ENCODE data around the gene RGMA.

RGMA gene

GRCh38 chr15:93093765-93094164 is 4.8 kb upstream of the RGMA start:
- TF ChIP-seq, protein P1, sequence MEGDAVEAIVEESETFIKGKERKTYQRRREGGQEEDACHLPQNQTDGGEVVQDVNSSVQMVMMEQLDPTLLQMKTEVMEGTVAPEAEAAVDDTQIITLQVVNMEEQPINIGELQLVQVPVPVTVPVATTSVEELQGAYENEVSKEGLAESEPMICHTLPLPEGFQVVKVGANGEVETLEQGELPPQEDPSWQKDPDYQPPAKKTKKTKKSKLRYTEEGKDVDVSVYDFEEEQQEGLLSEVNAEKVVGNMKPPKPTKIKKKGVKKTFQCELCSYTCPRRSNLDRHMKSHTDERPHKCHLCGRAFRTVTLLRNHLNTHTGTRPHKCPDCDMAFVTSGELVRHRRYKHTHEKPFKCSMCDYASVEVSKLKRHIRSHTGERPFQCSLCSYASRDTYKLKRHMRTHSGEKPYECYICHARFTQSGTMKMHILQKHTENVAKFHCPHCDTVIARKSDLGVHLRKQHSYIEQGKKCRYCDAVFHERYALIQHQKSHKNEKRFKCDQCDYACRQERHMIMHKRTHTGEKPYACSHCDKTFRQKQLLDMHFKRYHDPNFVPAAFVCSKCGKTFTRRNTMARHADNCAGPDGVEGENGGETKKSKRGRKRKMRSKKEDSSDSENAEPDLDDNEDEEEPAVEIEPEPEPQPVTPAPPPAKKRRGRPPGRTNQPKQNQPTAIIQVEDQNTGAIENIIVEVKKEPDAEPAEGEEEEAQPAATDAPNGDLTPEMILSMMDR (conservative IDR thresholded peaks at IDR 0.05; ENCODE audit: low read depth, low read length), result no peak
- no peak overlapping the region for H3K4me3 ChIP-seq (ENCODE audit: low read length)
- DNase-seq (ENCODE audit: low read depth), result no peak

DNA sequence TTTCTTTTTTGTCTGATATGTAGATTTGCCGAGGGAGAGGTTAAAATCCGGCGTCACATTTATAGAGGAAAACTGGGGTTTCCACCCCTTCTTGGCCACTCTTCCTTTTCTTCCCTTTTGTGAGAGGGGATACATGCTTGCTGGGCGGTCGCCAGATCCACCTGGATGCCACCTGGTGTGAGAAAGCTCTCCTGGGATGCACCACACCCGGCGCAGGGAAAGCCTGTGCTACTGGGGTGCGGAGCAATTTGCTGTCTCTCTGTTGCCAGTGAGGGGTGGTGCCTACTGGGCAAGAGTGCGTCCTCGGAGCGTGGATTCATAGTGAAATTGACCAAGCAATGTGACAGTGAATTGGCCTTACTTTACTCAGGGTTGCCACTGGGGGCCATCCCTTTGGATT is 2.5 kb upstream of the RGMA start:
- no peak overlapping the region for H3K4me3 ChIP-seq (ENCODE audit: low read length)
- DNase-seq (ENCODE audit: low read depth), result no peak

DNA sequence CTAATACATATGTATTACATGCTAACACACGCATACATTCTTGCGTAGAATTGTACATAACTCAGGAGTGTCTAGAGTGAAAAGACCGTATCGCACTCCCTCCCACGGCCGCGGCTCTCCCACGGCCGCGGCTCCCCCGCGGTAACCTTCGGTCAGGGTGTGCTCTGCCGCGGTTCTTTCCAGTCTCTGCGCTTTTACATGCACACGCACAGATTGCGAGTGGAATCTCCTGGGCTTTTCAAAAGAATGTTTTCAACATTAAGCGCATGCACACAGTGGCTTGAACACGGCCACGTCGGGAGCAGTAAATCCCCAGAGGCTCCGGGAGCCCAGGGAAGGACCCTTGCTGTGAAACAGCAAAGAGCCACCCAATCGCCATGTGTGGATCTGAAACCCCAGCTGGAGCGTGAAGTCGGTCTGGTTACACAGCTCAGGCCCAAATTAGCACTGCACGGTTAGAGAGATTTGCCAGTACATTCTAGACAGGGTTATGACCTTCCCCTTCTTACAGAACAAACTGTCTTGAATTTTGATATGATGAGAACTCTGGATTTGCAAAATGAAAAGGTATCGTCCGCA is 805 bp upstream of the RGMA start:
- TF ChIP-seq, protein P1 (conservative IDR thresholded peaks at IDR 0.05; ENCODE audit: low read depth, low read length), result no peak
- no peak for DNase-seq (ENCODE audit: low read depth)

More for the DNA sequence above, 2.5 kb upstream of the RGMA start:
- TF ChIP-seq, protein P1 (conservative IDR thresholded peaks at IDR 0.05; ENCODE audit: low read depth, low read length), result no peak

DNA sequence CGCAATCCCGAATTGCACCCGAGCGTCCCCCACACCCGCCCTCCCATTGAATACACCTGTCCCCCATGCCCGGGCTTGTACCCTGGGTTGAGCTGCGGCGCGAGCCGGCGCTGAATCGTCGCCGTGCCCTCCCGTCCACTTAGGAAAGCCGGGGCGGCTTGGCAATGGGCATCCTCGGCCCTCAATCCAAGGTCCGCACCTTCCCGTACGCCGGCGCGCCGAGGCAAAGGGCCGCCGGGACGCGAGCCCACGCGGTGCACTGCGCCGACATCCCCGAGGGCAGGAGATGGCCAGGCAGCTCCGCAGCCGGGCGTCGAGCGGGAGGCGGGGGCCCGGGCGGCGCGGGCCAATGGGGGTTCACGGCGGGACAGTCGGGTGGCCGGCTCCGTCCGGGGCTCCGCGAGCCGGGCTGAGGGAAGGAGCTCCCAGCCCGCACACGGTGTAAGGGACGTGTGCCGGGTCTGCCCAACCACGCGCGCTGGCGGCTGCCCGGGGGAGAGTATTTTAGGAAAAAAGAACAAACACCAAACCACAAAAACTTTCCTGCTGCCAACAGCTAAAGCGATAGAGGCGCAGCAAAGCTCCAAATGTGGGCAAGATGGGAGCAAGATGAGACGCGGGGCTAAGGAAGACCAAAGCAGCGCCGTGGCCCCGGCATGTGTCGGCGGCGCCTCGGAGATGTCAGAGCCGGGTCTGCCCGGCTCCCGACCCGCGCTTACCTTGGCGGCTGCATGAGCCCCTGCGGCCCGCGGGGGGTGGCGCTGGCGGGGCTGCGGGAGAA is 621 bp downstream of the RGMA start:
- no peak for DNase-seq (ENCODE audit: low read depth)
- H3K4me3 ChIP-seq (ENCODE audit: low read length), result peak overlapping the region; percentile 37
- TF ChIP-seq, protein P1 (conservative IDR thresholded peaks at IDR 0.05; ENCODE audit: low read depth, low read length), result no peak

More for the DNA sequence above, 805 bp upstream of the RGMA start:
- peak overlapping the region; percentile 26 for H3K4me3 ChIP-seq (ENCODE audit: low read length)

- TF ChIP-seq, protein P1 (conservative IDR thresholded peaks at IDR 0.05; ENCODE audit: low read depth, low read length), result peak; percentile 94
- H3K4me3 ChIP-seq (ENCODE audit: low read length), result peak overlapping the region; percentile 31
- no peak for DNase-seq (ENCODE audit: low read depth)
Measured at GRCh38 chr15:93087825-93088199, 1.2 kb downstream of the RGMA start.

- H3K4me3 ChIP-seq (ENCODE audit: low read length), result no peak overlapping the region
- no peak for DNase-seq (ENCODE audit: low read depth)
- TF ChIP-seq, protein P1 (conservative IDR thresholded peaks at IDR 0.05; ENCODE audit: low read depth, low read length), result no peak
Measured at GRCh38 chr15:93086791-93087190, 2.2 kb downstream of the RGMA start.

DNA sequence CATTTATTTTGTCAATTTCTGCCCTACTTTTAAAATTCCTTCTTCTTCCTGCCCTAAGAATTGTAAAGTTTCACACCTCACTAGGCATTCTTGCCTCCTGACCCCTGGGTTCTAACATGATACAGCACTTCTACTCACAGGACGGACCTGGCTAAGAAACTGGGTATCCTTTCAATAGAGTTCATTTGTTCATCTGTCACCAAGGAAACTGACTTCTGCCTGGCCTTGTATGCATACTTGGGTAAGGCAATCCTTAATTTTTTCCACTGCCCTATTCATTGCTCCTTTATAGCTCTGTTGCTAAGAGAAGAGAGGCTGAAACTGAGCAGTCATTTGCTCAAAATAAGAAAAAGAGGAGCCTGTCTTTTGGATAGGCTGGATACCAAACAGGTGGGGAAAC is 3.3 kb downstream of the RGMA start:
- no peak for DNase-seq (ENCODE audit: low read depth)
- no peak overlapping the region for H3K4me3 ChIP-seq (ENCODE audit: low read length)
- TF ChIP-seq, protein P1 (conservative IDR thresholded peaks at IDR 0.05; ENCODE audit: low read depth, low read length), result no peak
